Measurements from ENCODE around the gene C15orf40.
"Not testable (repeated sequence)": the region's sequence is repeated elsewhere in the genome, so short reads cannot be mapped to it uniquely, and the experiment has no call there.

The C15orf40 gene

DNA sequence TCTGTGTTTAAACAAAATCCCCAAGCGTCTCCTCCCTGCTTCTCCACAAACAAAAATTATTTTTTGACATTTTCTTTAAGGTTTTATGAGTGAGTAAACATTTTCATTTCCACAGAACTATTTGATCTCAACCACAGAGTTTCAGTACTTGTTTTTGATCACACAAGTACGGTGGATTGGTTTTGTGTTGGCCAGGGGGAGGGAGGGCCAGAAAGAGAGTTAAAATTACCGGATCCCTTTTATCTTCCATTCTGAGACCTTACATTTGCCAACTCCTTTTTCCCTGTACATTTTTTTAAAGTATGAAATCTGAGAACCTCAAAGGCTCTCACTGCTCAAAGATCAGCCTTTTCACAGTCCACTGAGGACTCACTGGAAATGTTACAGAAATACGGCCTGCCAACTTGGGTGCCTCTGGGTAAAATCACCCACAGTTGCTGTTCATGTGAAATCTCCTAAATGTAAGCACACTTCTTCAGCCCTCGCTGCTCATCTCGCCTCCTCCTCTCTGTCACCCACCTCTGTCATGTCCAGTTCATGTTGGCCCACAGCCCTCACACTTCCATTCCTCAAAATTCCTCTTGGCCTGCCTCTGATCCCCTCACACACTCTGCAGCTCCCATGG is 60.6 kb downstream of the C15orf40 start:
- no peak for DNase-seq

DNA sequence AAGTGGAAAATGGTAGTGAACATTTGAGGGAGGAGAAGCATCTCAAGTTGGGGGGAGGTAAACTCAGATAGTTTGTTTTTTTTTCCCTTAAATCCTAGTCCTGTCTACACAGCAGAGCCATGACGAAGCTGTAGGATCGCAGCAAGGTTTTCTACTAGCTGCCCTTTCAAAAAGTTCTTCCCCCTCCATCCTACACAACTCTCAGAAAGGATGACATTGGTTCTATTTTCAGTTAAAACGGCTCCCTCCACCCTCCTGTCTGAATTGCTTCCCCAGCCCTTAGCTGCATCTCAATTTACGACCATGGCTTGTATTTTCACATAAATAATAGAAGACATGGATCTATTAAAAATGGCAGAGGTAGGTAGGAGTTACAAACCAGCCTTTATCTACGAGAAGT is 61.1 kb downstream of the C15orf40 start:
- DNase-seq = no peak

DNA sequence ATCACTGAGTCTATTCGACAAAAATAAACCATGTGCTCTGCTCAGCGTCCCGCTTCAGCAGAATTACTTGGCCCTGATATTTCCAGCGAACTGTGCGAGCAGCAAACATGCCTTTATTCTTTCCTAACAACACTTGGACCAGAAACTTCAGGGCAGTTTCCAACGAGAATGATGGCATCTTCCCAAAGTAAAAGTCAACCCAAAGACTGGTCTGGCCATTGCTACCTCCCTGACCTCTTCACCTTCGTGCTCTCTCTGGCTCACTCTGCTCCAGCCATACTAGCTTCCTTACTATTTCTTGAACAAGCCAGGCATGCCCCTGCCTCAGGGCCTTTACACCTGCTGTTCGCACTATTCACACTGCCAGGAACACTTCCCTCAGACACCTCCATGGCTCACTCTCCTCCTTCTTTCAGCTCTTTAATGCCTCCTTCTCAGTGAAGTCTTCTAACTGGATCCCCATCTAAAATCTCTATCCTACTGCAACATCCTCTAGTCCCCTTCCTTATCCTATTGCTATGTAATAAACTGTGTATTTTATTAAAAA is 65.2 kb downstream of the C15orf40 start:
- DNase-seq = no peak

DNA sequence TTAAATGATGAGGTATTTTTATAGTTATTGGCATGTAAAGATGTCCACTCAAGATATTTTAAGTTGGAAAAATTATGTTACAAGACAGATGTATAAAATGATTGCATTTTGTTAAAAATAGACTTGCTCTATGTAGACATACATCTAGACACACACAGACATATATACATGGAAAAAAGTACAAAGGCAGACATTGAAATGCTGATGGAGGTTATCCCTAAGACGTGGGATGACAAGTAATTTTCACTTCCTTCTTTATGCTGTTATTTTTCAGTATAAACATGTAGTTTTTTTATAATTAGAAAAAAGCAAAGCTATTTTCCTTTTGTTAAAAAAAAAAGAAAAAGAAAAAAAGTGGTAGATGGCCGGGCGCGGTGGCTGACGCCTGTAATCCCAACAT is 66.1 kb downstream of the C15orf40 start:
- no peak for DNase-seq

DNA sequence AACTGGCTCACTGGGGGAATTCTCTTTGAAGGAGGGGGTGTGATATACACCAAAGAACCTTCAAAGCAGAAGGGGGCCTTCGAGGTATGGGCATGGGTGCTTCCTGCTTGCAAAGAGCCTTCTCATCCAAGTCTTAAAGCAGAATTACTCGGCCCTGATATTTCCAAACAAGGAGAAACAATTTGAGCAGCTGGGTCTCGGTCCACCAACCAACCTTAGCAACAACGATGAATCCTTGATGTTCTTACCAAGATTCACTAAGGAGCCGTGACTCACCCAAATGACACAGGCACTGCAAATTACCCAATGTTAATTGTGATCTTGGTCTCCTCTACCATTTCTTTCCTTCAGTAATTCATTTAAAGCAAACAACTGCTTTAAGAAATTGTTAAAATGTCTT is 66.6 kb downstream of the C15orf40 start:
- DNase-seq = no peak

DNA sequence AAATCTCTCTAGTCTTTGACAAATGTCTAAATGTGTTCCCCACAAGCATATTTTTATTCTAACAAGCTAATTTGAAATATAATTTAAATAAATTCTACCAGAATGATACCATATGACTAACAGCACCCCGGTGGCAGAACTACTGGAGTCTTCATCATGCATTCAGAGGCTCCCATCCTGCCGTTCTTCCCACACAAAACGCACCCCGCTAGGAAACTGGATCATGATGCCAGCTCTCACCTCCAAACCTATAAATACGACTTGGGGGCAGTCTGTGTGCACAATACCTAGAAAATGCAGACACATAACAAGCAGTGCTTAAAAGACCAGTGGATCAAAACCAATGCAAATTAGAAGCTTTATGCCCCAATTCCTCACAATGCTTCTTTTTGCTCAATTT is 67.4 kb downstream of the C15orf40 start:
- DNase-seq = no peak

DNA sequence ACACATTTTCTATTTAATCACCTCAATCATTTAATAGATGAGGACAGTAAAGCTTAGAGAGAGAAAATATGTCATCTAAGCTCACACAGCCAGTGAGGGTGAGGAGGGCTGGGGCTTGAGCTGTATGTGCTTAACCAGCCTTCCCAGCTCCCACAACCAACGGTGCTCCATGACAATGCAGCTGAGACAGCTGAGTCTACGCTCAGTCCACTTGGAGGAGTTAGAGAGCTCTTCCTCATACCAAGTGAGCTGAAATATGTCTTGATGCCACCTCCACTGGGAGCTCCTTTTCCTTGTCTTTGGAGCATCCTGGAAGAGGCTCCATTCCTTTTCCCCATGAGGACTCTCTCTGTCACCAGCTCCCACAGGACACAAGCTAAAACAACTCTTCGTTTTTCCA is 68.3 kb downstream of the C15orf40 start:
- no peak for DNase-seq

DNA sequence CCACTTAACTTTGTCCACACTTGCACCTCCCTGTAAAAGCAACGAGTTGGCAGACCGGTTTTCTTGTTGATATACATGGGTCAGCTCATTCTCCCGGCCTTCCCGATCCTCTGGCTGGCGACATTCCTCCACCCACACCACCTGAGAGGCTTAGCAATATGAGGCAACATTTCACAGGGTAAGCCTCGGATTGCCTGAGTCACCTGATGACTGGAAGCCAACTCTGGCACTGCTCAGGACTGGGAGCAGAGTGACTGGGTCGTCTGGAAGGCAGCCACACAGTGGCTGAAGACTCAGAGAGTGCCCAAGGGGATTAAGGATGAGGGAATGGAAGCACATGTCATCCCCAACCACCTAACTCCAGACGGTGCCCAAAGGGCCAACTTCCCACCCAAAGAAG is 68.7 kb downstream of the C15orf40 start:
- DNase-seq = no peak

DNA sequence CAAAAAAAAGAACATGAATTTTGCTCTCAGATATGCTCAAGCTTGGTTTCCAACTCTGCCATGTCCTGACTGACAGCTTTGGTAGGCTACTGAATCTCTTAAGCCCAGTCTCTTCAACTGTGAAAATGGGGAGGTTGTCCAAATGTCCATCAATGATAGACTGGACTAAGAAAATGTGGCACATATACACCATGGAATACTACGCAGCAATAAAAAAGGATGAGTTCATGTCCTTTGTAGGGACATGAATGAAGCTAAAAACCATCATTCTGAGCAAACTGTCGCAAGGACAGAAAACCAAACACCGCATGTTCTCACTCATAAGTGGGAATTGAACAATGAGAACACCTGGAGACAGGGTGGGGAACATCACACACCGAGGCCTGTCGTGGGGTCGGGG is 71.8 kb downstream of the C15orf40 start:
- not testable (repeated sequence) for DNase-seq
